Measurements from ENCODE around the gene CCDC177.

The CCDC177 gene

DNA sequence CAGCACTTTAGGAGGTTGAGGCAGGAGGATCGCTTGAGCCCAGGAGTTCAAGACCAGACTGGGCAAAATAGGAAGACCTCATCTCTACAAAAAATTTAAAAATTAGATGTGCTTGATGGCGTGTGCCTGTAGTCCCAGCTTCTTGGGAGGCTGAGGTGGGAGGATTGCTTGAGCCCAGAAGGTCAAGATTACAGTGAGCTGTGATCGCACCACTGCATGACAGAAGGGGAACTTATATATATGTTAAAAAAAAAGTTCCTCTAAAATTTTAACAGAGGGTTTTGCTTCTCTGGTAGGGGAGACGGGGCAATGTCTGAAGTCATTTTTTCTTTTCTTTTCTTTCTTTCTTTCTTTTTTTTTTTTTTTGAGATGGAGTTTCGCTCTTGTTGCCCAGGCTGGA lies 24.8 kb upstream of the CCDC177 start:
- peak in 1 of 2 donors; percentile 42 for DNase-seq

- no peak for DNase-seq
Measured at GRCh38 chr14:69595336-69595735, 20.7 kb upstream of the CCDC177 start.

DNA sequence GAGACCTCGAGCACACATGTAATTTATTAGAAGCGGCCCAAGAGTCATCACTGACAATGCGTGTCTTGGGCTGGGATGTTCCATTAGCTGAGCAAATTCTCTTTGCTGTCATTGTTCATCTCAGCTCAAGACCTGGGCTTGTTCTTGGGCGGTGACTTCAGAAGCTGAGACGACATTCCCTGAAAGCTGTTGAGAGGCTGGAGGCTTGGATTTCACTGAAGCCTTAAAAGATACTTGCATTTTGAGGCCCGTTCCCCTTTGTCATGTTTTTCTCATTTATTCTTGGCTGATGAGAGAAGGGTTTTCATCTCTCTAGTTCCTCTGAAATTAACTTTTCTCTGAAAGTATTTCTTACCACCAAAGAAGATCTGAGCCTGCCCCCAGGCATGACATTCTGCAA lies 20.2 kb upstream of the CCDC177 start:
- no peak for DNase-seq

GRCh38 chr14:69593018-69593677 lies 18.5 kb upstream of the CCDC177 start:
- DNase-seq, result no peak

GRCh38 chr14:69591317-69591716 lies 16.6 kb upstream of the CCDC177 start:
- no peak for DNase-seq

DNA sequence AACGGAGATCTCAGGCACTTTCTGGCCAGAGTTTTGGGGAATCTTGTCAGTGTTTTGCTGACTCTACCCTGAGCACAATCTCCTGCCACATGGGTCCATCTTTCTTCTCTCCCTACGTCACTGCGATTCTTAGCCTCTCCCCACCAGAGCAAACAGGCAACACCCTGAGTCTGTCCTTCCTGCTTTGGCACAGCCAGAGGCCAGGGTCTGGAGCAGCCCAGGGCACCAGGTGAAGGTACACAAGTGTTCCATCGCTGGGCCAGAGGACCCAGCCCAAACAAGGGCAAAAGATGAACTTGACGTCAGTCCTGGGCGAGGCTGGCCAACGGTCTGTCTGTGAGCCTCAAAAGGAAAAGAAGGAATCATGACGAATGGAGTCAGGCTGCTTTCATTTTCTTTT lies 12.7 kb upstream of the CCDC177 start:
- no peak for DNase-seq

- DNase-seq, result no peak
Measured at GRCh38 chr14:69586404-69586803, 11.7 kb upstream of the CCDC177 start.

- no peak for DNase-seq
Measured at GRCh38 chr14:69584389-69584788, 9.7 kb upstream of the CCDC177 start.

DNA sequence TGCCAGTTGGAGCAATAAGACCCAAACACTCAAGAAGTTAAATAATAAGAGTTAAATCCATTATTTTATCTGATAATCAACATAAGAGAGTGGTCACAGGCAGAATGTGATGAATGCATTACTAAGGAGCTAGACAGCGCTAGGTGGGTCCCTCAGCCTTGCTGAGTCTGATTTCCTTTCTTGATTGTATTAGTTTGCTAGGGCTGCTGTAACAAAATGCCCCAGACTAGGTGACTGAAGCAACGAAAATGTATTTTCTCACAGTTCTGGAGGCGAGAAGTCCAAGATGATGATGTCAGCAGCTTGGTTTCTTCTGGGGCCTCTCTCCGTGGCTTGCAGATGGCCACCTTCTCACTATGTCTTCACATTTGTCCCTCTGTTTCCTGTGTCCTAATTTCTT lies 8.2 kb upstream of the CCDC177 start:
- DNase-seq, result no peak

GRCh38 chr14:69582212-69582611 lies 7.5 kb upstream of the CCDC177 start:
- DNase-seq, result no peak

DNA sequence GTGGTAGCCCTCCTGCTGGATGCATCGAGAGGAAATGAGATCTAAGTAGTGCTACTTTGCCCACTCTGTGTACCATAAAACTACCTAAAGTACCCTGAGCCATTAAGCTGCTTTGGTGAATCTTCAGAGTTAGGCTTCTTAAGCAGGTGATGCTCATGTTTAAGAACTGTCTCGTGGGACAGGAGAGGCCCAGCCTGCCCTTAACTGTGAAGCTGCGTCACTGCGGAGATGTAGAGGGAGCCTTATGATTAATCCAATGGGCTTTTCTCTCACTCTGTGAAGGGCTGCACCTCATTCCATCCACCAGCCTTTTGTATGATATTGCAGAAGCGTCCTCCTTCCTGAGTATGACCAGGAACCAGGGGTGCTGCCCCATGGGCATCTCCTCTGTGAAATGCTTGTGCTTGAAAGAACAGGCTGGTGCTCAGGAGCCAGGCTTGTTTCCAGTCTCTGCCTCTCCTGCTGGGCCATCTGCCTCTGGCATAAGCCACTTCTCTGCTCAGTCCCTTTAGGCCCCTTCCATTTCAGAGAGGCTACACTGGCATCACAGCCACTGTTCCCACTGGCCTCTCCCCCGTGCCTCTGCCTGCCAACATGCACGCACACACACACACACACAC lies 6.8 kb upstream of the CCDC177 start:
- no peak for DNase-seq

DNA sequence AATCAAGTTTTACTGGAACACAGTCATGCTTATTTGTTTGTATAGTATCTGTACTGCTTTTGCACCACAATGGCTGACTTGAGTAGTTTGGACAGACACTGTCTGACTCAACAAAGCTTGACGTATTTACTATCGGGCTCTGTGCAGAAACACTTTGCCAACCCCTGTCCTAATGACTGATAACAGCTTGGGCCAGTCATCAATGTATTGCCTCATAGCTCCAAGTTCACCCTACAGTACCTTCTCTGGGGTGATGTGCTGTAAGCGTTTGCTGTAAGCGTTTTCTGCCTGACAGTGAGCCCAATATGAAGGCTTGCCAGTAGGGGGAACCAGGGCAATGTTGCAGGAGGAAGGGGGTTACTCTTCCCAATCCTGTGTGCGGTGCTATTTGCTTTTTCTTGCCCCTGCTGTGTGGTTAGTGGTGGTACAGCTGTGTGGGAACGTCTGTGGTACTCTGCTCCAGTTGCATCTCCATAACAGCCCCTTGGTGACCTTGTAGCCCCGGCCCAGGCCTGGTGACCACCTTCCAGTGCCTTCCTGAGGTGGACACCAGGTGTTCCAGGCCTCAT lies 5.4 kb upstream of the CCDC177 start:
- DNase-seq, result peak; percentile 33 to 45

- DNase-seq, result no peak
Measured at GRCh38 chr14:69579476-69579875, 4.8 kb upstream of the CCDC177 start.

DNA sequence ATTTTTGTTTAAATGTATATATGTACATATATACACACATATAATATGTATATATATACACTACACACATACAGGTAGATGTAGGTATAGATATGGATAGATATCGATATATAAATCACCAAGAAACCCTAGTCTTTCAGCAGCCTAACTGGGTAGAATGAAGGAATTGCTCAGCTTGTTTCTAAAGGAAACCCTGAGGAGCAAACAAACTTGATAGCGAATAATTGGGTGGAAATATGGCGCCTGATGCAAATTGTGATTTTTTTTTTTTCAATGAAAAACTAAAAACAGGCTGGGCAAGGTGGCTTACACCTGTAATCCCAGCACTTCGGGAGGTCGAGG lies 254 bp upstream of the CCDC177 start:
- no peak for DNase-seq

DNA sequence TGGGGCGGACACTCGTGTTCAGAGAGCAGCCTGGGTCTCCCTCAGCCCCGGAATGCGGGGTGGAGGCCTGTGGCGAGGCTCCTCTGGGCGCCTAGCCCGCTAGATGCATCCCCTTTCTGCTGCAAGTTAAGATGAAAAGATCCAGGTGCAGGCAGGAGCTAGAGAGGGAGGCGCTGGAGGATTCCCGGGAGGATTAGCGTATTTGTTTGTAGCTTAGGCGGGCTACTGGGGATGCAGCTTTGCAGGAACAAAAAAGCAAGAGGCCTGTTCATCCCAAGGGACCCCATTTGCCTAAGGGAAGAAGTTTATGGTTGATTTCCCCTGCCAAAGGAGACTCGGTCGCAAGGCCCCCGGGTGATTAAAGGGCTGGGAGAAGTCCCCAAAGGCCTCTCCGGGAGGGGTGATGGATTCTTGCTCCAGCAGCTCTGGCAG lies 824 bp downstream of the CCDC177 start:
- no peak for DNase-seq

- no peak for DNase-seq
Measured at GRCh38 chr14:69573205-69573830, 1.4 kb downstream of the CCDC177 start.

- no peak for DNase-seq
Measured at GRCh38 chr14:69572841-69573135, 1.9 kb downstream of the CCDC177 start.

- DNase-seq, result no peak
Measured at GRCh38 chr14:69572030-69572840, 2.4 kb downstream of the CCDC177 start.

- DNase-seq, result no peak
Measured at GRCh38 chr14:69571449-69572029, 3.1 kb downstream of the CCDC177 start.

- DNase-seq, result no peak
Measured at GRCh38 chr14:69570836-69571330, 3.8 kb downstream of the CCDC177 start.

DNA sequence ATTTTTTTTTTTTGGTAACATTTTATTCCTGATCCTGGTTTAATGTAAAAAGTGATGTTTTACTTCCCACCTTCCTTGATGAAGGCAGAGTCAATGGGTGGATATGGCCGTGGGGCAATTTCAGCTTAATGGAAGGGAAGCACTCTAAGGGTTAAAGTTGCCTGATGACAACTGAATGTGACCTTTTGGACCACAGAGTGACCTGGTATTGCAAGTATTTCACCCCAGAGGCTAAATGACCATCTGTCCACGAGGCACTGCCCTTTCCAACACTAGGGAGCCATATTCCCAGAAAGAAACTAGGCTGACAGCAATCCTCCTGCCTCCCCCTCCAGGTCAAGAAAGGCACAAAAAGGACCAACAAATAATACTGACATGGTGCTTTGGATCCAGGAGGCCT lies 4.8 kb downstream of the CCDC177 start:
- no peak for DNase-seq

- no peak for DNase-seq
Measured at GRCh38 chr14:69567563-69567962, 7.1 kb downstream of the CCDC177 start.

DNA sequence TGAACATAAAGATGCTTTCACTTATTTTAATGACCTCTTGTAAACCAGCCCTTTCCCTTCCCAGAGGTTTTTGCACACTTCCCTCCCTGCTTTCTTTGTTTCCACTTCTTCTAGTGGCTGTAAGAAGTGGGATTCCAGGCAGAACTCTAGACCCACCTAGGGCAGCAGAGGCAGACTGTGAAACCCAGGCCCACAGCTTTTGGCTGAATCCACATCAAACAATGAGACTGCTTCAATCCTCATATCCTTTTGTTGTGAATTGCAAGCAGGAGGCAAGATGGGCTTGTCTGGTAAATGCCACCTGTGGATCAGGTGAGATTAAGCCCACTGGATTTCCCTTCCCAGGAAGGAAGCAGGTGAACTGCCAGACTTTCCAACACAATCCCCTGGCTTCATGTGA lies 12.8 kb downstream of the CCDC177 start:
- DNase-seq, result no peak

Measured in inflammatory macrophage treated with lipopolysaccharide for 1 hour (primary cell).